ENCODE results near the gene GRM4. TPM values are rescaled to one million over a fixed set of nuclear protein-coding genes. Genes with fewer than 3 reads are reported as not detected.

GRM4 gene
- total RNA-seq, 6 donors from 2014 or later: 0.24 TPM; not detected in 5

DNA sequence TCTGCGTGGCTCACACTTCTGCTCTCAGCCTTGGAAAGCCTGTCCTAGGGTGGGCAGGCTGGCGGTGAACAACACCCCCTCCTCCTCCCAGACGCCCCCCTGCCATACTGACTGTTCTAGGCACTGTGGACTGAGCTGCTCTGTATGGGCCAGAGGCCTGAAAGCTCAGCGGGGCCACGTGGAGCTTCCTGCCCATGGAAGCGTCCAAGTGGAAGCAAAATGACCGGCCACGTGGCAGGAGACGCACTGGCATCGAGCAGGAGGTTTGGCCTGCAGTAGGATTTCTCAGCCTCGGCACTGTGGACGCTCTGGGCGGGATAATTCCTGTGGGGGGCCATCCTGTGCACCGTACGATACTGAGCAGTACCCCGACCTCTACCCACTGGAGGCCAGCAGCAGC, 88.7 kb downstream of the GRM4 start:
- TF ChIP-seq EP300 (IDR thresholded peaks at IDR 0.05) (no peak), CTCF (IDR thresholded peaks at IDR 0.05) (no peak), POLR2A (IDR thresholded peaks at IDR 0.05) (no peak), POLR2AphosphoS5 (IDR thresholded peaks at IDR 0.05) (no peak)
- no peak for DNase-seq
- Histone ChIP-seq H3K9me3 (no peaks in the 10 kb centered on the region), H3K4me1 (peaks cover 0 to 10% (median 2%) of the 10 kb centered on the region in 4 donors), H3K27me3 (no peaks in the 10 kb centered on the region), H3K36me3 (no peaks in the 10 kb centered on the region), H3K4me3 (no peak overlapping the region), H3K27ac (no peak overlapping the region)
- no peak for ATAC-seq (ENCODE audit: low FRiP score in 2 of 2)
- 88 to 89% methylated on average over 8 to 16 of the region's 16 CpGs for WGBS, 2 donors

DNA sequence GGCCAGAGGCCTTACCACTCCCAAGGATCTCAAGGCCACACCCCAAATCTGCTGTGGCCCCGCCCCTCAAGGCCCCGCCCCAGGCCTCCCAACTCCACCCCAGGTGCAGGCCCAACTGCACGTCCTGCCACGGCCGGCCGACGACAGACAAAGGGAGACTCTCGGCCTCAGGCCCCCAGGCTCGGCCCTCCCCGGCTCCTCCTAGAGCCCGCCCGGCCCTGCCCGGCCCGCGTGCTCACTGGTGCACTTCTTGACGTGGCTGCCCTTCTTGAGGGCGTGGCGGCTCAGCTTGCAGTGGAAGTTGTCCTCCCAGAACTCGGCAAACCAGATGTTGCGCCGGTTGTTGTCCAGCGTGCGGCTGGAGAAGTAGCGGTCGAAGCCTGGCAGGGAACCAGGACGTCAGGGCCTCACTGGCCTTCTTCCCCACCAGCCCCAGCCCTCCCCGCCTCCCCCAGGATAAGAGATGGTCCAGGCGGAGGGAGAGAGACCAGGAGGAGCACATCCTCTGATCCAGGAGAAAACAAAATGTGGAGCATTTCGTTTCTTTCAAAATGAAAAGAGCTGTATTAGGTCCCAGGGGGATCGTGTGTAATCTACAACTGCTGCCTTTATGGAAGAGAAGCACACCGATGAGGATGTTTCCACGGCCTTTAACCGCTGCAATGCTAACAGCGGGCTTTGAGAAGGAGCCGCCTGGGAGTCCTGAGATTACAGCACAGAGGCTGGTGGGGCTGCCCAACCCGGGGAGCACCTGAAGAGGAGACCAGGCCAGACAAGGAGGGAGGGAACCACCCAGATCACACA, 89.4 kb downstream of the GRM4 start:
- TF ChIP-seq EP300 (IDR thresholded peaks at IDR 0.05): no peak
- TF ChIP-seq CTCF (IDR thresholded peaks at IDR 0.05): no peak
- no peak for TF ChIP-seq POLR2AphosphoS5 (IDR thresholded peaks at IDR 0.05)
- no peak for TF ChIP-seq POLR2A (IDR thresholded peaks at IDR 0.05)
- ATAC-seq (ENCODE audit: low FRiP score in 2 of 2) (peak; percentile 56 to 76), DNase-seq (peak; percentile 77 to 94)
- no peak overlapping the region for H3K27ac ChIP-seq
- H3K4me1 ChIP-seq: peaks cover 0 to 10% (median 2%) of the 10 kb centered on the region in 4 donors
- H3K36me3 ChIP-seq: no peaks in the 10 kb centered on the region
- H3K9me3 ChIP-seq: no peaks in the 10 kb centered on the region
- 42 to 62% methylated on average over 13 to 30 of the region's 36 CpGs for WGBS, 2 donors
- no peaks in the 10 kb centered on the region for H3K27me3 ChIP-seq
- H3K4me3 ChIP-seq: peak overlapping the region in 3 of 4 donors; percentile 5 to 16 (median 10)

- no peaks in the 10 kb centered on the region for H3K27me3 ChIP-seq
- TF ChIP-seq CTCF (IDR thresholded peaks at IDR 0.05) (peak; percentile 39 to 72 (median 56)), POLR2AphosphoS5 (IDR thresholded peaks at IDR 0.05) (no peak)
- H3K36me3 ChIP-seq: no peaks in the 10 kb centered on the region
- ATAC-seq (ENCODE audit: low FRiP score in 2 of 2): peak in 1 of 2 donors; percentile 59
- no peak overlapping the region for H3K27ac ChIP-seq
- 61 to 94% methylated on average over 8 to 18 of the region's 18 CpGs for WGBS, 2 donors
- peaks cover 0 to 10% (median 2%) of the 10 kb centered on the region in 4 donors for H3K4me1 ChIP-seq
- DNase-seq: peak in 1 of 2 donors; percentile 51
- H3K9me3 ChIP-seq: no peaks in the 10 kb centered on the region
- no peak overlapping the region for H3K4me3 ChIP-seq
Observed at GRCh38 chr6:34055223-34055933, 90.5 kb downstream of the GRM4 start.

GRCh38 chr6:34053721-34054120, 92.2 kb downstream of the GRM4 start:
- no peaks in the 10 kb centered on the region for H3K27me3 ChIP-seq
- H3K27ac ChIP-seq: no peak overlapping the region
- no peak for TF ChIP-seq CTCF (IDR thresholded peaks at IDR 0.05)
- TF ChIP-seq POLR2A (IDR thresholded peaks at IDR 0.05): no peak
- no peak for TF ChIP-seq POLR2AphosphoS5 (IDR thresholded peaks at IDR 0.05)
- ATAC-seq (ENCODE audit: low FRiP score in 2 of 2) (no peak), DNase-seq (no peak)
- H3K4me3 ChIP-seq: no peak overlapping the region
- WGBS, 2 donors: 40 to 69% methylated on average over 7 to 8 of the region's 8 CpGs
- peaks cover 0 to 10% (median 2%) of the 10 kb centered on the region in 4 donors for H3K4me1 ChIP-seq
- H3K9me3 ChIP-seq: no peaks in the 10 kb centered on the region
- no peaks in the 10 kb centered on the region for H3K36me3 ChIP-seq

All from upper lobe of left lung (tissue), 6 donors.